GM19468 (cell line): ENCODE results near the gene ADH1B.
"Not testable (repeated sequence)": the region's sequence is repeated elsewhere in the genome, so short reads cannot be mapped to it uniquely, and the experiment has no call there.

Experiments
- ATAC-seq: cut with Tn5 transposase; IDR thresholded peaks from one replicate; pipeline ENCODE4 v1.9.1; 2021; ENCODE audit warnings: mild to moderate bottlenecking, moderate library complexity, moderate number of reproducible peaks; ENCODE audit not compliant: unreplicated experiment; ENCODE audit errors: extremely low read depth

The ADH1B gene

DNA sequence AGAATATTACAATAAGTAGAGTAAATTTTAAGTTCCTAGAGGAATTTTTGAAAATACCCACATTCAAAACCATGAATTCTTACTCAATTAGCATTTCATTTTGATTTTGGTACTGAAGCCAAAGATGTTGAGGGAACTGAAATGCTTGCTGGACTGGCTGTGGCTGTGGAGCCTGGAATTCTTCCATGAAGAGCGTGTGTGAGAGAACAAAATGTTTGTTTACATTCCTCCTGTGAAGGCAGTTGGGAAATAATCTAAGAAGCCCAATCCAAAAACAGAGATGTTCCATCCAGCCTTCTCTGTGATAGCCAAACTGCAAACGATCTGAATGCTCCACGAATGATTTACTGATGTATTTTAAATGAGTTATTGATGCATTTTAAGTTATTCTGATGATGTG lies 3.8 kb upstream of the ADH1B start:
- no peak for ATAC-seq

- no peak for ATAC-seq
Measured at GRCh38 chr4:99324361-99324760, 3.2 kb upstream of the ADH1B start.

DNA sequence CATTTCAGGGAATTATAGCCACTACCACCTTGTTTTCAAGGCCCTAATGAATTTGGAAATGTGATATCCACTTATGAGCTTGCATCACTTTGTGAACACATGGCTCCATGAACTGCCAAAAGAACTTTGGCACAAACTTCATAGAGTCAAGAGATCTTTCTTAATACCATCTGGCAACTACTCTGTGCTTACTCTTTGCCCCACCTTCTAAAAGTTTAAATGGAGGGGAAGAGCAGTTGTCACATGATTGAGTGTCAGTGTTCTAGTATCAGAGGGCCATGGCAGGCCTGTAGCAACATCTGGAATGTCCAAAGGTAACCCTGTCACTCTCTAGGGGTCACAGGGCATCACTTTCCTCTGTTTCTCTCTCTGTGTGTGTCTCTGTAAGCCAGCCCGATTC lies 2.6 kb upstream of the ADH1B start:
- no peak for ATAC-seq

GRCh38 chr4:99317811-99318210 lies 3.4 kb downstream of the ADH1B start:
- not testable (repeated sequence) for ATAC-seq

DNA sequence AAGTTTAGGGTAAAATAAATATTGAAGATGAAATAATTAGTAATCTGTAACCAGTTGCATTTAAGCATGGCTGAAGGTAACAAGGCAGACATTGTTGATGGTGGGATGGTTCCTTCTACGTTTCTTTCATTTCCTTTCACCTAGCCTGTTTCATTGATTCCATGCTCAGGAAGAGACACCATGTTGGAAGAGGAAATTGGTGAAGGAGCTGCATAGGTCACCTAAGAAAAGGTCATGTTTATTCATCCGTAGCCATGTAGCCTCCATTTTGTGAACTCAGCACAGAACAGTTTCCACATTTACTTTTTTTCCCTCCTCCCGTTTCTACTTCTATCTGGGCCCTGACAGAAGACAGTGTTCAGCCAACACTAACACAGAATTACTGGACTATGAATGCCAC lies 3.8 kb downstream of the ADH1B start:
- no peak for ATAC-seq

DNA sequence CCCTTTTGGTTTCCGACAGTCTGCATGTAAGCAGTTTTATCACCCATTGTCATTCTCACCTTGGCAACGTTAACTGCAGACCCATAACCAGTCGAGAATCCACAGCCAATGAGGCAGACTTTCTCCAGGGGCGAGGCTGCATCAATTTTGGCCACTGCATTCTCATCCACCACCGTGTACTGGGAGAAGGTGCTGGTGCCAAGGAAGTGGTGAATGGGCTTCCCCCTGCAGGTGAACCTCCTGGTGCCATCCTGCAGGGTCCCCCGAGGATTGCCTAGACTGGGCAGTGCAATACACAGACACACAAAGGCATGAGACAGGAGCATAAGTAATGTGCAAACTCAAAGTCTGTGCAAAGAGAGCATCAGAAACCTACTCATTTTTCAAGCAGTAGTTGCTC lies 5.4 kb downstream of the ADH1B start:
- ATAC-seq: no peak

- ATAC-seq: no peak
Measured at GRCh38 chr4:99314211-99314610, 7.0 kb downstream of the ADH1B start.

DNA sequence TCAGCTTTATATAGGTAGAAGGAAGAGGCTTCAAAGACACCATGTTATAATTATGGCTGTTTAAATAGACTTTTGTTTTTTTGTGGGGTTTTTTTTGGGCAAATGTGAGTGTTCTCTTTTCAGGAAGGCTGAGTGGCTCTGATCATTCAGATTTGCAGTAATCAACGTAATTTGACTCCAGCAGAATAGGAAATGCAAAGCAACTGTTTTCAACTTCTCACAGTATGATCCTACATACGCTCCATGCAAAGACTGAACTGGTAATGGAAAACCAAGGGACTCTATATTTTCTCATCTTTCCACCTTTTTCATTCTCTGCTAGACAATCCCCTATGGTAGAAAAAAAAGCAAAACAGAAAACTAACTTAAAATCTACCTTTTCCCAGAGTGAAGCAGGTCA lies 10.8 kb downstream of the ADH1B start:
- ATAC-seq: no peak

DNA sequence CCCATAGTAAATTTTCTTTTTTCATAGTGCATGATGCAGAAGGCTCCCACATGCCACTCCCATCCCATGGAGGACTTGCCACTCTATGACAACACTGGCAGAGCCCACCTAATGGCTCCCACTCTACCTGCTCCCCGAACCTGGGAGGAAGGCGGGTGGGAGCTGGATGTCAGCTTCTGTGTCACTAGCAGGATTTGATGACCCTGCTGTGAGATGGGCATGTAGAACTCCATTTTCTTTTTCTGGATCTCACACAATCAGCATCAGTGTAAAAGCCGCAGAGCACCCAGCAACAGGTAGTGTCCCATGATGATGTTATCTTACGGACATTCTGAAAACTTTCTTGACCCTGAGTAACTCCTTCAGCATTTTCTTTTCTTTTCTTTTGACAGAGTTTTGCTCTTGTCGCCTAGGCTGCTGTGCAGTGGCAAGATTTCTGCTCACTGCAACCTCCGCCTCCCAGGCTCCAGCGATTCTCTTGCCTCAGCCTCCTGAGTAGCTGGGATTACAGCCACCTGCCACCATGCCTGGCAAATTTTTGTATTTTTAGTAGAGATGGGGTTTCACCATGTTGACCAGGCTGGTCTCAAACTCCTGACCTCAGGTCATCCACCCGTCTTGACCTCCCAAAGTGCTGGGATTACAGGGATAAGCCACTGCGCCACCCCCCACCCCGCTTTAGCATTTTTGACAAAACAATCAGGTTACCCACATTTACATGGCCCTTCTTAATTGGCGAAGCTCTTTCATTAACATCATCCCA lies 15.4 kb downstream of the ADH1B start:
- ATAC-seq: no peak

- no peak for ATAC-seq
Measured at GRCh38 chr4:99301376-99302164, 19.6 kb downstream of the ADH1B start.

- no peak for ATAC-seq
Measured at GRCh38 chr4:99300934-99301333, 20.3 kb downstream of the ADH1B start.

DNA sequence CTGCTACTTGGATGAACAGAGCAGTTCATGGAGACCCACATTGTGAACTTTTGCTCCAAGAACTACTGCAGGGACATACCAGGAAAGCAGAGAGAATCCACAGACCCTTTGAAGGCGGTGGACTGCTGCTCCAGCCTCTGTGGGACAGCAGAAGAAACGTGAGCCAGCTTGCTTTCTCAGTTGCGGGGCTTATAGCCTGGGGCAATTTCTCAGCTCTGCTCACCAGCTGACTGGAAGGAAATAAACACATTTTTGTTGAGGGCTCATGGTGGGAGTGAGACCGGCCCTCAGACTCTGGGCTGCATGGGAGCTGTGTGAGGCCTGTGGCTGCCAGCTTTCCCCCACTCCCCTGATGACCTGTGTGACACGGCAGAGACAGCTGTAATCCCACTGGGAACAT lies 27.8 kb downstream of the ADH1B start:
- no peak for ATAC-seq

DNA sequence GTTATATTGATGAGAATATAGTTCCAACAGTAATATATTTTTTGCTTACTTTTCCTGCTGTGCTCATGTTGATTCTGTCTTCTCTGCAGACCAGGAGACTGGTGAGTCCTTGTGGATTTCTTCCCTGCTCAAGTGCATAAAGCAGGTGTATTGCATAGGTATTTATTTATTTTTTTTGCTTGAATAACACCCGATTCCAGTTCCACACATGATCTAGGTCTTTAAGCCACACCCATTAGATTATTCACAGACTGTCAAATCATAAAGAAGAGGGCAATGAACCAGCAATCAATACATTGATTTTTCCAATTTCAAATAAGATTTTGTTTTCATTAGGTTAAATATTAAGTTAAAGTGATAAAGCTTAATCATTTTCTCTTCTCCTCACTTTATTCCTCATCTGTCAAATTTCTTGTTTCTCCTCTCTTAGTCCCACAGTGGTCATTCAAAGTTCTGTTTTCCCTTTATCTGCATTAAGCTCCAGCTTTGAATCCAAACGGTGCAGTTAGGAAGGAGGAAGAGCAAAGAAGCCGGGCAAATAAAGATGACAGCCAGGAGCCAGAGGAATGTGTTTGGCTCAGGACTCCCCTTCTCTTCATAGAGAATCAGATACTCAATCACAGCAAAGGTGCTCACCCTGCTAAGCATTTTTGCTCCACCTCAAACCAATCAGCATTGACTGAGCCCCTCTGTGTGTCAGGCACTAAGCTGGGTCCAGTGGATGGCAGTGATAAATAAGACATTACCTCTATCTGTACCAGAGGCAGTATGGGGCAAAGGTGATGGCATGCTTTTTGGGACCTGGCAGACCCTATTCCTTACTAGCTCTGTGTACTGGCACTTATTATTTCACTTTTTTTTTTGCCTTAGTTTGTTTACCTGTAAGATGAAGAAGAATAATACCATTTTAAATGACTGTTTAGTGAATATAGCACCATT lies 30.1 kb downstream of the ADH1B start, which contains the start of gene ADH1A:
ADH1A (minus strand) TSS at position 138 of the 939 bp plus-strand sequence; CDS start at position 67, 71 bp downstream.
- no peak for ATAC-seq

GRCh38 chr4:99285387-99285786 lies 35.8 kb downstream of the ADH1B start:
- ATAC-seq: no peak

DNA sequence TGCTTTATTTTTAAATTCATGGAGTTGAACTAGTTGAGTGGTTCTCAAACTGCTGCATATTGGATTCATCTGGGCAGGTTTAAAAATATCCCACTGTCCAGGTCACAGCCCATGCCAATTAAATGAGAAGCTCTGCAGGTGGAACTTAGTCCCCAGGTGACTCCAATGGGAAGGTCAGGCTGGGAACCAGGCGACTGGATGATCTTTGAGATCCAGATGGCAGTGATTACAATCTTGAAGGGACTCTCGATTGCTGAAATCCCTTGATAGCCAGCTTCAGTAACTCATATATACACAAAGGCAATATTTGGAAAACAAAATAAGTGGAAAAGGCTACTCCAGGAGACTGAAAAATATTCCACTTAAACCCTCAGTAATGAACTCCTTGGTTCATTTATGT lies 38.5 kb downstream of the ADH1B start:
- no peak for ATAC-seq

GRCh38 chr4:99281261-99281660 lies 39.9 kb downstream of the ADH1B start:
- ATAC-seq: no peak

DNA sequence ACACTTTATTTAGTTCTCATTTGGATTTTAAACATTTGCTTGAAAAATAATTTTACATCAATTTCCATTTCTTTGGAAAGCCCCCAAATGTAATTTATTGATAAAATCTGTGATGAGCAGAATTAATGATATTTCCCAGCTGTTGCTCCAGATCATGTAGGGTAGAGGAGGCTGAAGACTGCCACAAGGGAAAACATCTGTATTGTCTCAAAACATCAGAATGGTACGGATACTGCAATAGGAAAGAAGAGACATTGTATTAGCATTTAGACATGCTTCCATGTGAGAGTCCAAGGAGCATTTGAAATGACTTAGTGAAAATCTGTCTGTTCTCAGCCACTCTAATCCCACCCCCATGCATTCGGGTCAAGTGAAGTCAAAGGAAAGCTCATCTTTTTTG lies 44.8 kb downstream of the ADH1B start:
- no peak for ATAC-seq

DNA sequence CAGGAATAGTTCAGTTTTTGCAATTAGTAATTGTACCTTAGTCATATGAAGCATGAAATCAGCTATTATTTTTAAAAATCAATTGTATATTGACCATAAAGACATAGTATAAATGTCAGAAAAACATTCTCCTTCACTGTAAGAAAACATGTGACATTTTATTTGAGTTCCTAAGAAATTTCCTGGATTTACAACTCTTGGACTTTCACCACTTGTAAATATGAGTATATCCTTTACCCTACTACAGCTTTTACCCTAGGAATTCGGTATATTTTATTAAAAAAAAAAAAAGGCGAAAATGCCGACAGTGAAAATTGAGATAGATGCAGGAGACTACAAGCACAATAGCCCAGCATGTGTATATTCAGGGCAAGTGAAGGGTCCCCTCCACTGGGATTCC lies 45.3 kb downstream of the ADH1B start:
- ATAC-seq: no peak

- no peak for ATAC-seq
Measured at GRCh38 chr4:99275050-99275449, 46.2 kb downstream of the ADH1B start.

GRCh38 chr4:99273704-99274103 lies 47.5 kb downstream of the ADH1B start:
- no peak for ATAC-seq
